Measurements from ENCODE around the gene LRRN2. TPM values are rescaled to one million over a fixed set of nuclear protein-coding genes. Genes with fewer than 3 reads are reported as not detected.

The LRRN2 gene
- total RNA-seq, 3 donors from 2014 or later = 4.3 to 33.3 (median 26.4) TPM

- no peaks in the 10 kb centered on the region for H3K9me3 ChIP-seq
- H3K4me1 ChIP-seq (ENCODE audit: low read depth) = no peaks in the 10 kb centered on the region
- H3K4me3 ChIP-seq = no peak overlapping the region
- intact Hi-C loops (cut with DNase I, micrococcal nuclease) = no loop called here
- no peak for TF ChIP-seq CTCF (IDR thresholded peaks at IDR 0.05)
- ATAC-seq (no peak), DNase-seq (no peak)
- H3K36me3 ChIP-seq (ENCODE audit: low read depth) = no peaks in the 10 kb centered on the region
Measured at GRCh38 chr1:204602111-204602579, 83.4 kb downstream of the LRRN2 start.

DNA sequence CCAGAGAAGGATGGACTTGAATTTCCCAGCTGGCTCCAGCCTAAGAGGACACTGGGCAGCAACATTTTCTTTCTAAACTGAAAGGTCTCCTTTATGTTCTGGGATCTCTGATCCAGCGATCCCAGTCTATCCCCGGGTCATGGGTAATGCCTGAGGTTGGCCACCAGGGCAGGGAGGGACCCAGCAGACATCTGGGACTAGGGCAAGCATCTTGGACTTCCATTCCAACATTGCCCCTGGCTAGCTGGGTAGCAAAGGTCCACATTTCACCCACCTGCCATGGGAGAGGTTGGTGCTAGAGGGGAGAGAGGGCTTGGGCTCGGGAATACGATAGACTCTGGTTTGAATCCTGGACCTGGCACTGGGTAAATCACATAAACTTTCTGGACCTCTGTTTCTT is 84.6 kb downstream of the LRRN2 start:
- no peak for TF ChIP-seq CTCF (IDR thresholded peaks at IDR 0.05)
- Histone ChIP-seq H3K9me3 (no peaks in the 10 kb centered on the region), H3K4me1 (ENCODE audit: low read depth) (no peaks in the 10 kb centered on the region), H3K36me3 (ENCODE audit: low read depth) (no peaks in the 10 kb centered on the region), H3K4me3 (no peak overlapping the region)
- intact Hi-C loops (cut with DNase I, micrococcal nuclease) = no loop called here
- DNase-seq = no peak
- no peak for ATAC-seq

DNA sequence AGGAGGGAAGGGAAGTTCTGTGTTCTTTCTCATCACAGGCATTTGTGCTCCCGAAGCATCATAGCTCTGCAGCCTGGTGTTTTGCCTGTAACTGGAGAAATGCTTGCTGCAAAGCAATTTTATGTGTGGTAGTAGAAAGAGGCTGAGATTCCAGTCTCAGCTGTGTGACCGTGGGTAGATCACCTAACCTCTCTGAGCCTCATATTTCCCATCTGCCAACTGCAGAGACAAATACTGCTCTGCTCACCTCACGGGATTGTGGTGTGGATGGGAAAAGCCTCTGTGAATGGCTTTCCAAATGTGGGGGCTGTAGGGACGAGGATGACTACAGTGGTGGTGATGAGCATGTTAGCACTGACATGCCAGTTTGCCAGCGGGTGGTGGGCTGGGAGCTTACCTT is 85.3 kb downstream of the LRRN2 start:
- Histone ChIP-seq H3K9me3 (no peaks in the 10 kb centered on the region), H3K4me1 (ENCODE audit: low read depth) (no peaks in the 10 kb centered on the region), H3K4me3 (no peak overlapping the region), H3K36me3 (ENCODE audit: low read depth) (no peaks in the 10 kb centered on the region)
- TF ChIP-seq CTCF (IDR thresholded peaks at IDR 0.05) = no peak
- intact Hi-C loops (cut with DNase I, micrococcal nuclease) = no loop called here
- DNase-seq (no peak), ATAC-seq (no peak)

- Histone ChIP-seq H3K9me3 (no peaks in the 10 kb centered on the region), H3K36me3 (ENCODE audit: low read depth) (no peaks in the 10 kb centered on the region), H3K4me3 (no peak overlapping the region), H3K4me1 (ENCODE audit: low read depth) (no peaks in the 10 kb centered on the region)
- TF ChIP-seq CTCF (IDR thresholded peaks at IDR 0.05) = no peak
- intact Hi-C loops (cut with DNase I, micrococcal nuclease) = no loop called here
- ATAC-seq (no peak), DNase-seq (no peak)
Measured at GRCh38 chr1:204599596-204599995, 85.9 kb downstream of the LRRN2 start.

GRCh38 chr1:204599098-204599497 is 86.4 kb downstream of the LRRN2 start:
- ATAC-seq (no peak), DNase-seq (no peak)
- H3K4me1 ChIP-seq (ENCODE audit: low read depth) = no peaks in the 10 kb centered on the region
- no peak overlapping the region for H3K4me3 ChIP-seq
- H3K36me3 ChIP-seq (ENCODE audit: low read depth) = no peaks in the 10 kb centered on the region
- no peaks in the 10 kb centered on the region for H3K9me3 ChIP-seq
- intact Hi-C loops (cut with DNase I, micrococcal nuclease) = no loop called here
- TF ChIP-seq CTCF (IDR thresholded peaks at IDR 0.05) = no peak

GRCh38 chr1:204598319-204598969 is 87.1 kb downstream of the LRRN2 start:
- Histone ChIP-seq H3K4me1 (ENCODE audit: low read depth) (no peaks in the 10 kb centered on the region), H3K9me3 (no peaks in the 10 kb centered on the region), H3K36me3 (ENCODE audit: low read depth) (no peaks in the 10 kb centered on the region), H3K4me3 (no peak overlapping the region)
- intact Hi-C loops (cut with DNase I, micrococcal nuclease) = no loop called here
- DNase-seq (no peak), ATAC-seq (no peak)
- no peak for TF ChIP-seq CTCF (IDR thresholded peaks at IDR 0.05)

Measured in mucosa of descending colon (tissue), 3 donors.